Measurements from ENCODE around the gene HPGDS. TPM values are rescaled to one million over a fixed set of nuclear protein-coding genes. Genes with fewer than 3 reads are reported as not detected.

The HPGDS gene
- polyA plus RNA-seq, 1 donor (not counting 4 experiments of a cell fraction or from before 2014, with no cell fraction given) = not detected

- H4K20me1 ChIP-seq (ENCODE audit: control insufficient read depth, extremely low read depth, insufficient read depth, low read length) = no peaks in the 10 kb centered on the region
- H3K4me2 ChIP-seq (ENCODE audit: control insufficient read depth, extremely low read depth, insufficient read depth, low read depth, low read length) = no peak overlapping the region
- dilution Hi-C loops (cut with MboI; ENCODE audit: extremely low pct_ligation_motif_present, low sequenced_read_pairs) = no loop called here
- FAIRE-seq = no peak
- TF ChIP-seq CTCF (optimal IDR thresholded peaks at IDR 0.05 in 1 of 3, IDR thresholded peaks at IDR 0.05 in 1 of 3, conservative IDR thresholded peaks at IDR 0.05 in 1 of 3; ENCODE audit: extremely low read depth in 1 of 3, insufficient read depth in 2 of 3, low read length in 3 of 3) = no peak
- TF ChIP-seq EZH2 (IDR thresholded peaks at IDR 0.05; ENCODE audit: low read length) = no peak
- no peak for DNase-seq (ENCODE audit: low read depth, low spot score)
- H2AFZ ChIP-seq (ENCODE audit: control insufficient read depth, low read length) = no peak overlapping the region
- H3K4me3 ChIP-seq (ENCODE audit: control insufficient read depth in 2 of 3, extremely low read depth in 1 of 3, insufficient read depth in 2 of 3, low read depth in 1 of 3, low read length in 3 of 3) = no peak overlapping the region
- no peaks in the 10 kb centered on the region for H3K79me2 ChIP-seq (ENCODE audit: control insufficient read depth, insufficient read depth, low read length)
- no peak overlapping the region for H3K9ac ChIP-seq (ENCODE audit: control insufficient read depth, extremely low read depth, insufficient read depth, low read length)
- no peaks in the 10 kb centered on the region for H3K4me1 ChIP-seq (ENCODE audit: control insufficient read depth, extremely low read depth, insufficient read depth, low read length)
- no peaks in the 10 kb centered on the region for H3K36me3 ChIP-seq (ENCODE audit: control insufficient read depth in 2 of 2, extremely low read depth in 1 of 2, insufficient read depth in 2 of 2, low read length in 2 of 2)
- no peaks in the 10 kb centered on the region for H3K9me3 ChIP-seq (ENCODE audit: control insufficient read depth, low read depth, low read length)
- H3K9me1 ChIP-seq (ENCODE audit: control insufficient read depth, extremely low read depth, insufficient read depth, low read length) = no peaks in the 10 kb centered on the region
- H3K27me3 ChIP-seq (ENCODE audit: control insufficient read depth, extremely low read depth, insufficient read depth, low read length) = no peaks in the 10 kb centered on the region
- H3K27ac ChIP-seq (ENCODE audit: control insufficient read depth, insufficient read depth, low read length) = no peak overlapping the region
Observed at GRCh38 chr4:94306713-94307112, 35.9 kb downstream of the HPGDS start.

- Histone ChIP-seq H3K9me1 (ENCODE audit: control insufficient read depth, extremely low read depth, insufficient read depth, low read length) (no peaks in the 10 kb centered on the region), H3K9me3 (ENCODE audit: control insufficient read depth, low read depth, low read length) (no peaks in the 10 kb centered on the region), H2AFZ (ENCODE audit: control insufficient read depth, low read length) (no peak overlapping the region), H3K9ac (ENCODE audit: control insufficient read depth, extremely low read depth, insufficient read depth, low read length) (no peak overlapping the region), H3K27me3 (ENCODE audit: control insufficient read depth, extremely low read depth, insufficient read depth, low read length) (no peaks in the 10 kb centered on the region), H3K27ac (ENCODE audit: control insufficient read depth, insufficient read depth, low read length) (no peak overlapping the region), H3K4me3 (ENCODE audit: control insufficient read depth in 2 of 3, extremely low read depth in 1 of 3, insufficient read depth in 2 of 3, low read depth in 1 of 3, low read length in 3 of 3) (no peak overlapping the region), H3K79me2 (ENCODE audit: control insufficient read depth, insufficient read depth, low read length) (no peaks in the 10 kb centered on the region), H3K36me3 (ENCODE audit: control insufficient read depth in 2 of 2, extremely low read depth in 1 of 2, insufficient read depth in 2 of 2, low read length in 2 of 2) (no peaks in the 10 kb centered on the region), H3K4me1 (ENCODE audit: control insufficient read depth, extremely low read depth, insufficient read depth, low read length) (no peaks in the 10 kb centered on the region), H4K20me1 (ENCODE audit: control insufficient read depth, extremely low read depth, insufficient read depth, low read length) (no peaks in the 10 kb centered on the region), H3K4me2 (ENCODE audit: control insufficient read depth, extremely low read depth, insufficient read depth, low read depth, low read length) (no peak overlapping the region)
- FAIRE-seq (no peak), DNase-seq (ENCODE audit: low read depth, low spot score) (no peak)
- dilution Hi-C loops (cut with MboI; ENCODE audit: extremely low pct_ligation_motif_present, low sequenced_read_pairs) = no loop called here
- TF ChIP-seq EZH2 (IDR thresholded peaks at IDR 0.05; ENCODE audit: low read length) (no peak), CTCF (optimal IDR thresholded peaks at IDR 0.05 in 1 of 3, IDR thresholded peaks at IDR 0.05 in 1 of 3, conservative IDR thresholded peaks at IDR 0.05 in 1 of 3; ENCODE audit: extremely low read depth in 1 of 3, insufficient read depth in 2 of 3, low read length in 3 of 3) (no peak)
Observed at GRCh38 chr4:94305466-94306225, 37.0 kb downstream of the HPGDS start.

All from keratinocyte (primary cell).